Esophagus (tissue), 2 donors: ENCODE data around the gene PRADC1. TPM values are rescaled to one million over a fixed set of nuclear protein-coding genes. Genes with fewer than 3 reads are reported as not detected.
"Not testable (repeated sequence)": the region's sequence is repeated elsewhere in the genome, so short reads cannot be mapped to it uniquely, and the experiment has no call there.

Experiments used
- H3K27ac ChIP-seq, 2 donors: one replicate each; pipeline ENCODE4 v1.5.1; 2013; ENCODE audit warnings: low read depth in 2 of 2, mild to moderate bottlenecking in 2 of 2, inconsistent platforms in 1 of 2, low read length in 1 of 2, moderate library complexity in 1 of 2
- H3K27me3 ChIP-seq, 2 donors: one replicate each; pipeline ENCODE4 v1.6.1; 2013; ENCODE audit warnings: low read length in 2 of 2, control low read depth in 1 of 2, mild to moderate bottlenecking in 1 of 2; ENCODE audit not compliant: insufficient read depth in 2 of 2, control insufficient read depth in 1 of 2
- H3K36me3 ChIP-seq, 2 donors: one replicate each; pipeline ENCODE4 v1.6.1; 2013; ENCODE audit warnings: low read length in 1 of 2; ENCODE audit not compliant: control insufficient read depth in 2 of 2, insufficient read depth in 2 of 2
- H3K4me1 ChIP-seq, 2 donors: one replicate each; pipeline ENCODE4 v1.6.1; 2013; ENCODE audit warnings: low read length in 1 of 2; ENCODE audit not compliant: control insufficient read depth in 2 of 2, insufficient read depth in 2 of 2
- H3K4me3 ChIP-seq, 2 donors: one replicate each; pipeline ENCODE4 v1.5.1; 2013; ENCODE audit warnings: low read length in 2 of 2, mild to moderate bottlenecking in 2 of 2, low read depth in 1 of 2, moderate library complexity in 1 of 2
- H3K9me3 ChIP-seq, 2 donors: one replicate each; pipeline ENCODE4 v1.6.1; 2013; ENCODE audit warnings: mild to moderate bottlenecking in 2 of 2, low read depth in 1 of 2, low read length in 1 of 2, moderate library complexity in 1 of 2; ENCODE audit not compliant: control insufficient read depth in 2 of 2, insufficient read depth in 1 of 2
- WGBS, 2 donors: extraction: QIAGEN DNeasy Blood & Tissue Kit; methylation state at CpG; one replicate each; pipeline ENCODE4 v1.1.7; 2013; 5-methylcytosine and 5-hydroxymethylcytosine counted together
- polyA plus RNA-seq, 2 donors: library from polyadenylated mRNA; stranded (reverse); fragments of 200-250 nt; gene quantifications; one replicate each; pipeline ENCODE4 v1.2.3, GENCODE V29; 2013
- donor health status: healthy with polysubstance abuse.
- donor health status: Bipolar disorder and iron deficiency.

Gene PRADC1
- polyA plus RNA-seq, 2 donors, result 21.4 to 22.5 TPM

- H3K4me3 ChIP-seq, result no peak overlapping the region
- 89 to 90% methylated on average over 23 to 26 of the region's 26 CpGs for WGBS, 2 donors
- peaks cover 0 to 12% of the 10 kb centered on the region in 2 donors for H3K4me1 ChIP-seq
- no peaks in the 10 kb centered on the region for H3K36me3 ChIP-seq
- H3K27me3 ChIP-seq, result no peaks in the 10 kb centered on the region
- H3K27ac ChIP-seq, result no peak overlapping the region
- H3K9me3 ChIP-seq, result peaks cover 0 to 1% of the 10 kb centered on the region in 2 donors
Measured at GRCh38 chr2:73266061-73266901, 33.2 kb upstream of the PRADC1 start.

DNA sequence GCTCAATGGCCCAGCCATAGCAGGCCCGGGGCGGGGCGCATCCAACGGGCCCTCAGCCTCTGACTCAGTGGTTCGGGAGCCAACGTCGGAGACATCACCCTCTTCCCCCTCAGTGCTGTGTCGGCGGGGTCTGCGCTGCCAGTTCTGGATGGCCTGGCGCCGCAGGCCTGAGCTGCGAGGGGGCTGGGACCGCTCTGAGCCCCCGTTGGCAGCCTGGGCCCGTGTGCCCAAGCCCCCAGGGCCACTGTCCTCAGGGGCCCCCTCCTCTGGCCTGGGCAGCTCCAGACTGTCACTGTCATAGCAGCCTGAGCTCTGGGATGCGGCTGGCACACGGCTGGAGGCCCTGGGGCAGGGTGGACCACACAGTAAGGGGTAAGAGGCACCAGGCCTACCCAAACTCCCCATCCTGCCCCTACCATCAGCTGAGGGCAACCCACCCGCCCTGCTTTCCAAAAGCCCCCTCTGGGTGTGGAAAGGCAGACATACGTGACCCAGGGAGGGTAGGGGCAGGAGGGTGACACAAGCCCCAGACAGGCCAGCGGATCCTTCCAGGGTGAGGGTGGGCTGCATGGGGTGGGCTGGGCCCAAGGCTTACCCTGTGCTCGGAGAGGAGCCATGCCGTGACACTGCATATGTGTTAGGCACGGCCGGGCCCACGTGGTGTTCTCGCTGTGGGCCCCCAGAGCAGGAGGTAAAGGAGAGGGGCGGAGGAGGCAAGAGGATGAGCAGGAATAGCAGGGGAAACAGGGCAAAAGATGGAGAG lies 32.4 kb upstream of the PRADC1 start:
- H3K9me3 ChIP-seq, result peaks cover 0 to 1% of the 10 kb centered on the region in 2 donors
- WGBS, 2 donors, result 90 to 92% methylated on average over 26 to 28 of the region's 28 CpGs
- no peak overlapping the region for H3K27ac ChIP-seq
- no peaks in the 10 kb centered on the region for H3K27me3 ChIP-seq
- peaks cover 0 to 12% of the 10 kb centered on the region in 2 donors for H3K4me1 ChIP-seq
- no peak overlapping the region for H3K4me3 ChIP-seq
- H3K36me3 ChIP-seq, result no peaks in the 10 kb centered on the region

DNA sequence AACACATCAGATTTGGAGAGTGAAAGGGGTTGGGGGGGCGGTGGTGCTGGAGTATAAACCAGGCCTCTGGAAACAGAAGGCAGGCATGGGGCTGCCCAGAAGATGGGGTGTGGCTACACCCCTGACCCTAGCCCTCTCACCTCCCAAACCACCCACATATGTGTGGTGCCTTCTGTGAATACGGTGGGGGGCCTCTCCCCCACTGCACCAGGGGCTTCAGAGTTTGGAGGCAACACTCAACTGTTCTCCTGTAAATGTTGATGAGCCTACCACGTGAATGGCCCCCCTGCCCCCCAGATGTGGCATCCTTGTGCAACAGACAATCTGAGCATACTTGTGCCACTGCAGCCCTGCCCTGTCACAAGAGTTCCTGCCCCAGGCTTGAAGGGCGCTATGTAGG lies 31.7 kb upstream of the PRADC1 start:
- Histone ChIP-seq H3K27ac (no peak overlapping the region), H3K36me3 (no peaks in the 10 kb centered on the region), H3K4me1 (peaks cover 0 to 12% of the 10 kb centered on the region in 2 donors), H3K9me3 (peaks cover 0 to 1% of the 10 kb centered on the region in 2 donors), H3K27me3 (no peaks in the 10 kb centered on the region), H3K4me3 (no peak overlapping the region)
- 90 to 92% methylated on average over 4 of the region's 4 CpGs for WGBS, 2 donors

DNA sequence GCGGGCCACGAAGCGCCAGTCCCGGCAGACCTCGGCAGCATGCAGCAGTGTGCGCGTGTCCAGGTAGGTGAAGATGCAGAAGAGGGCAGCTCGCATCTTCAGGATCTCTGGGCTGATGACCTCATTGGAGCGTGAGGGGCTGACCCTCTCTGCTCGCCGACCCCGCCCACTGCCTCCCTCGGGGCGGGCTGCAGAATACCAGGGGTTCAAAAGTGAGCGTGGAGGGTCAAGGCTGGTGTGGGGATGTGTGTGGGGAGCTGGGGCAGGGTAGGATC lies 31.2 kb upstream of the PRADC1 start:
- Histone ChIP-seq H3K36me3 (no peaks in the 10 kb centered on the region), H3K4me3 (no peak overlapping the region), H3K9me3 (peaks cover 0 to 1% of the 10 kb centered on the region in 2 donors), H3K27me3 (no peaks in the 10 kb centered on the region), H3K27ac (no peak overlapping the region), H3K4me1 (peaks cover 0 to 9% of the 10 kb centered on the region in 2 donors)
- WGBS, 2 donors, result 91 to 94% methylated on average over 15 of the region's 15 CpGs

DNA sequence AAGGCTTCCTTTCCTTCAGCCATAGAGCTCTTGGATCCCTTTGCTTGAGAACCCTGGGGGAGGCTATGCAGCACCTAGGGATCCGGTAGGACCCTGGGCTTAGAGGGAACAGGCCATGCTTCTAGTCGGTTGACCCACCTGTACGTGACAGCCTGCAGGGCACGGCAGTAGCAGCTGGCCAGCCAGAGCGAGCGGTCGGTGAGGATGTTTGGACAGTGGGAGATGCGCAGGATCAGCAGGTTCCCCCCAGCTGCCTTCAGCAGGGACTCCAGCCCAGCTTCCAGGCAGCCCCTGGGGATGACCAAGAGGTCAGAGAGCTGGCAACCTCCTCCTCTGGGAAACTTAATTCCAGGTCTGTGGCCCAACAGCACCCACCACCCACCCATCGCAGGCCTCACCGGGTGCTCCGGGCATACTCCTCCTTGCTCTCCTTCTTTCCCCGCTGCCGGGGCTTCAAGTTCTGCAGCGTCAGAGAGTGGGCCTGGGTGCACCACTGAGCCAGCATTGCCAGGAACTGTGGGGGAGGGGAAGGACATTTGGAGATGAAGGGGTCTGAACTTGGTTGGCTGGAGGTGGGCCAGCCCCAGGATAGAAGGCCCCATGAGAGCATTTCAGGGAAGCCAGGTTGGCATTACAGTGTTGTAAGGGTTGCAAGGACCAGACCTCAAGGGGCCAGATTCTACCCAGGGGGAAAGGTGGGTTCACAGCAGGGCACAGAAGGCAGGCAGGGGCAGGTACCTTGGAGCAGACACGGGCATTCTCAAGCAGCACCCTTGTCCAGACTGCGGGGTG lies 30.7 kb upstream of the PRADC1 start:
- H3K9me3 ChIP-seq, result no peaks in the 10 kb centered on the region
- H3K4me1 ChIP-seq, result peaks cover 0 to 5% of the 10 kb centered on the region in 2 donors
- no peak overlapping the region for H3K4me3 ChIP-seq
- 92 to 94% methylated on average over 16 of the region's 16 CpGs for WGBS, 2 donors
- no peak overlapping the region for H3K27ac ChIP-seq
- no peaks in the 10 kb centered on the region for H3K36me3 ChIP-seq
- H3K27me3 ChIP-seq, result no peaks in the 10 kb centered on the region

GRCh38 chr2:73262691-73263429 lies 29.8 kb upstream of the PRADC1 start:
- not testable (repeated sequence) for H3K36me3 ChIP-seq, H3K27ac ChIP-seq, H3K4me3 ChIP-seq, H3K4me1 ChIP-seq, H3K27me3 ChIP-seq, H3K9me3 ChIP-seq
- WGBS, 2 donors, result 90 to 93% methylated on average over 18 of the region's 18 CpGs

DNA sequence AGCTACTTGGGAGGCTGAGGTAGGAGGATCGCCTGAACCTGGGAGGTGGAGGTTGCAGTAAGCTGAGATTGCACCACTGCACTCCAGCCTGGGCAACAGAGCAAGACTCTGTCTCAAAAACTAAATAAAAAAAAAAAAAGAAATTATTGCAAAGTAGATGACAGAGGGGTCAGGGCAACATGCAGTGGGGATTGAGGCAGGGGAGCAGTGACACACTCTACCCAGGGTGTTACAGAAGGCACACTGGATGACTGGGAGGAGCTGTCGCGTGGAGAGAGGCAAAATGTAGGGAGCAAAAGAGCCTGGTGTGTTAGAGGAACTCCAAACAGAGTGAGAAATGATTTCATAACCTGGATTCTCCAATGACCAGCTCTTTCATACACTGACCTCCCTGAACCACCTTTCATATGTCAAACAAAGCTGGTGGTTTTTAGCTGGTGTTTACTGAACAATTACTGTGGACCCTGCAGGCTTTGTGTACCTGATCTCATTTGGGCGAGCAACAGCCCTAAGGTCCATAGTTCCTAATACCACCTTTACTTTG lies 29.1 kb upstream of the PRADC1 start:
- no peaks in the 10 kb centered on the region for H3K9me3 ChIP-seq
- no peak overlapping the region for H3K4me3 ChIP-seq
- no peaks in the 10 kb centered on the region for H3K4me1 ChIP-seq
- H3K36me3 ChIP-seq, result no peaks in the 10 kb centered on the region
- H3K27me3 ChIP-seq, result no peaks in the 10 kb centered on the region
- 91 to 95% methylated on average over 4 of the region's 4 CpGs for WGBS, 2 donors
- no peak overlapping the region for H3K27ac ChIP-seq

DNA sequence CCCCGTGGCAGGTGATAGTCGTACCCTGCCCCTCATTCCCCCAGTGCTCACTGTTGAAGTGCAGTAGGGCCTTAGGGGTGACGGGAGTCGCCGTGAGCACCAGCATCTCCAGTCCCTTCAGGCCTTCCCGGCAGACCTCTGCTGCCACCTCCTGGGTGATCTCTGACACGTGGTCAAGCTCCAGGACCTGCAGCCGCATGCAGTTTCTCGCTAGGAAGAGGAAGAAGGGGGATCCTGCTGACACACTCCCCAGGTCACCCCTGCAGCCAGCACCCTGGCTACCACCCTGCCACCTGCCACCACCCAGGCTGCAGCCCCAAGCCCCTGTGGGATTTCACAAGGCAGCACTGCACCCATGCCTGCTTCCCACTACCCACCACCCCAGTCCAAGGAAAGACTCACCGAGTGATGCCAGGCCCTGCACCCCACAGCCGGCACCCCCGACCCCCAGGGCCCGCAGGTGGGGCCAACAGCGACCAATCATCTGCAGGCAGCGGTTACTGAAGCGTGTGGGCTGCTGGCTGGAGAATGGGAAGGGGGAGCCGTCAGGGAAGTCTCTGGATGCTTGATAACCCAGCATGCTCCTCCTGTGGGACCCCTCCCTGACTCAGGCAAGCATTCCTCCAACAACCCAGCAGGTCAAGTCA lies 27.4 kb upstream of the PRADC1 start:
- Histone ChIP-seq H3K36me3 (no peaks in the 10 kb centered on the region), H3K27ac (no peak overlapping the region), H3K9me3 (no peaks in the 10 kb centered on the region), H3K27me3 (no peaks in the 10 kb centered on the region), H3K4me1 (no peaks in the 10 kb centered on the region), H3K4me3 (no peak overlapping the region)
- WGBS, 2 donors, result 50 to 54% methylated on average over 17 of the region's 17 CpGs
